IMR-90 (cell line): Measurements from ENCODE around the gene GALNT13. TPM values are rescaled to one million over a fixed set of nuclear protein-coding genes. Genes with fewer than 3 reads are reported as not detected.

Experiments
- ATAC-seq: fragments of 200-7000 bp; cut with Tn5 transposase; 2 replicates; pipeline ENCODE4 v1.9.1; 2020; ENCODE audit warnings: low read depth, mild to moderate bottlenecking, moderate library complexity
- BruUV-seq: library from RNA; stranded (reverse); fragments of 400-500 nt; replicated peaks from 2 replicates; lab custom pipeline; 2021; lab: Mats Ljungman, UMichigan
- CTCF ChIA-PET: fragments of 300-600 bp; formaldehyde crosslinking; extraction: SDS; loops from one replicate; lab custom pipeline; 2021; ENCODE audit warnings: antibody characterized with exemption; lab: Yijun Ruan, JAX
- POLR2A ChIA-PET: fragments of 300-600 bp; sonication (Branson Sonifier 250); formaldehyde crosslinking; loops from one replicate; lab custom pipeline; 2022; ENCODE audit warnings: antibody characterized with exemption; ENCODE audit not compliant: unreplicated experiment; lab: Charles Lee
- DNase-seq: peaks from one replicate; pipeline ENCODE4 v3.0.0; 2013
- H2AFZ ChIP-seq: replicated peaks from 2 replicates; pipeline ENCODE3; 2013; ENCODE audit warnings: low read length, mild to moderate bottlenecking; ENCODE audit not compliant: poor library complexity
- H2AK5ac ChIP-seq: 2 replicates; pipeline ENCODE4 v1.6.1; 2013; ENCODE audit warnings: low read depth, low read length, inconsistent platforms
- H2AK9ac ChIP-seq: replicated peaks from 2 replicates; pipeline ENCODE3; 2013; ENCODE audit warnings: mild to moderate bottlenecking, low read depth, low read length, moderate library complexity; ENCODE audit not compliant: poor library complexity
- H2BK120ac ChIP-seq: 2 replicates; pipeline ENCODE4 v1.6.1; 2013; ENCODE audit warnings: low read depth, low read length, inconsistent platforms
- H2BK15ac ChIP-seq: 3 replicates; pipeline ENCODE4 v1.6.1; 2013; ENCODE audit warnings: low read depth, low read length, inconsistent platforms
- H2BK20ac ChIP-seq: 2 replicates; pipeline ENCODE4 v1.6.1; 2013; ENCODE audit warnings: low read depth, mild to moderate bottlenecking, inconsistent platforms, low read length, moderate library complexity
- H2BK5ac ChIP-seq: 2 replicates; pipeline ENCODE4 v1.6.1; 2013; ENCODE audit warnings: mild to moderate bottlenecking, low read depth, low read length, inconsistent platforms; ENCODE audit not compliant: poor library complexity, severe bottlenecking
- H3K14ac ChIP-seq: replicated peaks from 2 replicates; pipeline ENCODE4 v1.6.1; 2013; ENCODE audit warnings: low read depth, low read length, inconsistent platforms
- H3K18ac ChIP-seq: 2 replicates; pipeline ENCODE4 v1.6.1; 2013; ENCODE audit warnings: low read depth, low read length, control low read depth
- H3K23ac ChIP-seq: 2 replicates; pipeline ENCODE4 v1.6.1; 2013; ENCODE audit warnings: low read depth, low read length, inconsistent platforms
- H3K27ac ChIP-seq: 2 replicates; pipeline ENCODE4 v1.5.1; 2013; ENCODE audit warnings: mild to moderate bottlenecking, control low read depth, low read length; ENCODE audit not compliant: insufficient read depth
- H3K27me3 ChIP-seq: 2 replicates; pipeline ENCODE4 v1.6.1; 2013; ENCODE audit warnings: low read length; ENCODE audit not compliant: control insufficient read depth, insufficient read depth
- H3K36me3 ChIP-seq: 2 replicates; pipeline ENCODE4 v1.6.1; 2013; ENCODE audit warnings: low read length, mixed read lengths; ENCODE audit not compliant: control insufficient read depth, insufficient read depth
- H3K4ac ChIP-seq: 2 replicates; pipeline ENCODE4 v1.6.1; 2013; ENCODE audit warnings: low read depth, low read length, inconsistent platforms
- H3K4me1 ChIP-seq: 2 replicates; pipeline ENCODE4 v1.6.1; 2013; ENCODE audit warnings: low read length, mixed read lengths; ENCODE audit not compliant: control insufficient read depth, insufficient read depth
- H3K4me2 ChIP-seq: 2 replicates; pipeline ENCODE4 v1.6.1; 2013; ENCODE audit warnings: low read depth, mild to moderate bottlenecking, control low read depth, low read length, moderate library complexity
- H3K4me3 ChIP-seq: 2 replicates; pipeline ENCODE4 v1.5.1; 2013; ENCODE audit warnings: low read depth, mild to moderate bottlenecking, control low read depth, low read length, moderate library complexity; ENCODE audit not compliant: insufficient read depth
- H3K56ac ChIP-seq: 2 replicates; pipeline ENCODE4 v1.6.1; 2013; ENCODE audit warnings: low read length, inconsistent platforms; ENCODE audit not compliant: insufficient read depth; ENCODE audit errors: extremely low read depth
- H3K79me1 ChIP-seq, 2 experiments: 2 replicates each; pipeline ENCODE4 v1.6.1; 2013; ENCODE audit warnings: low read length in 2 of 2, inconsistent platforms in 1 of 2, low read depth in 1 of 2
- H3K9ac ChIP-seq: 2 replicates; pipeline ENCODE4 v1.6.1; 2013; ENCODE audit warnings: low read depth, low read length, control low read depth
- H3K9me1 ChIP-seq: 2 replicates; pipeline ENCODE4 v1.6.1; 2013; ENCODE audit warnings: low read length, inconsistent platforms; ENCODE audit not compliant: insufficient read depth
- H3K9me3 ChIP-seq: 2 replicates; pipeline ENCODE4 v1.6.1; 2013; ENCODE audit warnings: low read length; ENCODE audit not compliant: control insufficient read depth, insufficient read depth
- H4K20me1 ChIP-seq: 2 replicates; pipeline ENCODE4 v1.6.1; 2013; ENCODE audit warnings: low read length, inconsistent platforms; ENCODE audit not compliant: insufficient read depth
- H4K5ac ChIP-seq: 2 replicates; pipeline ENCODE4 v1.6.1; 2013; ENCODE audit warnings: mild to moderate bottlenecking, low read depth, low read length, control low read depth
- H4K8ac ChIP-seq, 2 experiments: 2 replicates each; pipeline ENCODE4 v1.6.1; 2013; ENCODE audit warnings: low read depth in 2 of 2, low read length in 2 of 2, control low read depth in 1 of 2, inconsistent platforms in 1 of 2
- H4K91ac ChIP-seq: 2 replicates; pipeline ENCODE4 v1.6.1; 2013; ENCODE audit warnings: low read depth, low read length, inconsistent platforms; ENCODE audit not compliant: insufficient read depth
- BHLHE40 ChIP-seq: fragments of 150-350 bp; IDR thresholded peaks from 2 replicates; pipeline ENCODE4 v1.6.1; 2016; ENCODE audit warnings: mild to moderate bottlenecking, low read depth, low read length
- CEBPB ChIP-seq: IDR thresholded peaks from 2 replicates; pipeline ENCODE4 v1.6.1; 2012; ENCODE audit warnings: low read depth, low read length, improper control_type of control experiment
- CHD1 ChIP-seq: IDR thresholded peaks from 2 replicates; pipeline ENCODE4 v1.6.1; 2012; ENCODE audit warnings: low read depth, low read length, improper control_type of control experiment
- ELK1 ChIP-seq: fragments of 150-350 bp; IDR thresholded peaks from 2 replicates; pipeline ENCODE4 v1.6.1; 2016; ENCODE audit warnings: low read depth, mild to moderate bottlenecking, low read length, moderate library complexity, borderline replicate concordance
- FOS ChIP-seq: fragments of 150-350 bp; IDR thresholded peaks from 2 replicates; pipeline ENCODE4 v1.6.1; 2016; ENCODE audit warnings: low read depth, low read length
- MAFK ChIP-seq: IDR thresholded peaks from 2 replicates; pipeline ENCODE4 v1.6.1; 2012; ENCODE audit warnings: low read depth, low read length, improper control_type of control experiment
- MXI1 ChIP-seq: IDR thresholded peaks from 2 replicates; pipeline ENCODE4 v1.6.1; 2012; ENCODE audit warnings: low read depth, mild to moderate bottlenecking, low read length, moderate library complexity, borderline replicate concordance
- RFX5 ChIP-seq: IDR thresholded peaks from 2 replicates; pipeline ENCODE4 v1.8.0; 2012; ENCODE audit warnings: low read depth, mild to moderate bottlenecking, low read length, moderate library complexity
- SMC3 ChIP-seq: fragments of 150-350 bp; IDR thresholded peaks from 2 replicates; pipeline ENCODE4 v1.6.1; 2016; ENCODE audit warnings: low read depth, mild to moderate bottlenecking, antibody characterized with exemption, low read length, moderate library complexity
- WGBS, 2 experiments: methylation state at CpG; one replicate each; pipeline versions ENCODE4 v1.1.5 to v1.1.7; 2013; ENCODE audit warnings: missing lambda C conversion rate in 2 of 2; ENCODE audit not compliant: insufficient read length in 1 of 2; ENCODE audit errors: extremely low coverage in 2 of 2; 5-methylcytosine and 5-hydroxymethylcytosine counted together
- dilution Hi-C: fragments of 300-500 bp; cut with HindIII; formaldehyde crosslinking; loops from one replicate; pipeline ENCODE4 v1.14.3; 2018; ENCODE audit warnings: low sequenced_read_pairs; ENCODE audit not compliant: unreplicated experiment
- in situ Hi-C: fragments of 300-500 bp; cut with MboI; formaldehyde crosslinking; loops from 3 replicates; pipeline ENCODE4 v1.14.3; 2019; ENCODE audit warnings: low sequenced_read_pairs, inconsistent platforms, mixed read lengths
- intact Hi-C: fragments of 100-400 bp; cut with micrococcal nuclease; formaldehyde crosslinking; loops from 2 replicates; pipeline ENCODE4 v1.10.0; 2022
- polyA plus RNA-seq, 3 experiments: library from polyadenylated mRNA; depleted of rRNA; stranded (reverse); fragments of >200 nt; gene quantifications; 2 replicates each; pipeline ENCODE4 v1.2.3, GENCODE V29; 2012; ENCODE audit warnings: low replicate concordance in 1 of 3
- total RNA-seq: library from RNA; depleted of rRNA; stranded (reverse); fragments of >200 nt; gene quantifications from 2 replicates; pipeline ENCODE4 v1.2.3, GENCODE V29; 2012

The GALNT13 gene
- total and polyA plus RNA-seq, 2 of the 4 experiments (the other 2 are of a cell fraction) = 0.03 TPM; not detected in 1

GRCh38 chr2:154437104-154437503 lies 565.4 kb downstream of the GALNT13 start:
- ChIA-PET CTCF (no interaction called here), POLR2A (no interaction called here)
- Histone ChIP-seq H3K23ac (no peak overlapping the region), H2AK5ac (no peak overlapping the region), H2AFZ (no peak overlapping the region), H3K27me3 (no peaks in the 10 kb centered on the region), H2AK9ac (no peak overlapping the region), H2BK5ac (no peak overlapping the region), H3K79me1 (no peaks in the 10 kb centered on the region), H3K4me1 (no peaks in the 10 kb centered on the region), H4K5ac (no peak overlapping the region), H4K8ac (no peak overlapping the region), H3K36me3 (no peaks in the 10 kb centered on the region), H3K4me2 (no peak overlapping the region), H3K9me1 (no peaks in the 10 kb centered on the region), H3K18ac (no peak overlapping the region), H3K9ac (no peak overlapping the region), H4K91ac (no peak overlapping the region), H2BK20ac (no peak overlapping the region), H3K4me3 (no peak overlapping the region), H3K4ac (no peak overlapping the region), H2BK15ac (no peak overlapping the region), H3K56ac (no peak overlapping the region), H3K9me3 (peaks cover 8% of the 10 kb centered on the region; the same call in 1 of the 2 replicates), H2BK120ac (no peak overlapping the region), H3K14ac (no peak overlapping the region), H4K20me1 (no peaks in the 10 kb centered on the region), H3K27ac (no peak overlapping the region)
- no CpG with 5 or more reads among the region's 8 CpGs for WGBS, 2 experiments
- intact Hi-C loops = no loop called here
- TF ChIP-seq ELK1 (no peak), MXI1 (no peak), CHD1 (no peak), RFX5 (no peak), BHLHE40 (no peak), MAFK (no peak), FOS (no peak), SMC3 (no peak), CEBPB (no peak)
- DNase-seq (no peak), ATAC-seq (no peak)
- dilution Hi-C loops = no loop called here
- in situ Hi-C loops = no loop called here
- no TSS peak for BruUV-seq
